Smooth muscle cell (in vitro differentiated cells): ENCODE results near the gene LMAN2L. TPM values are rescaled to one million over a fixed set of nuclear protein-coding genes. Genes with fewer than 3 reads are reported as not detected.

Experiments
- DNase-seq: peaks from one replicate; lab custom pipeline; 2025; ENCODE audit not compliant: unreplicated experiment; lab: John Stamatoyannopoulos, UW
- H2AFZ ChIP-seq: fragments of 200-600 bp; sonication (generic); 2 replicates; pipeline ENCODE4 v1.6.0; 2016; ENCODE audit warnings: antibody characterized with exemption, low read depth, mild to moderate bottlenecking
- H3F3A ChIP-seq: fragments of 200-600 bp; sonication (generic); 2 replicates; pipeline ENCODE4 v1.6.0; 2017; ENCODE audit warnings: antibody characterized with exemption, low read depth
- H3K27ac ChIP-seq: fragments of 200-600 bp; sonication (generic); 2 replicates; pipeline ENCODE4 v1.5.1; 2016; ENCODE audit warnings: low read depth, mild to moderate bottlenecking
- H3K27me3 ChIP-seq: fragments of 200-600 bp; sonication (generic); 2 replicates; pipeline ENCODE4 v1.6.1; 2016; ENCODE audit warnings: low read depth, mild to moderate bottlenecking
- H3K36me3 ChIP-seq: fragments of 200-600 bp; sonication (generic); 2 replicates; pipeline ENCODE4 v1.5.1; 2016; ENCODE audit warnings: low read depth
- H3K4me1 ChIP-seq: fragments of 200-600 bp; sonication (generic); 2 replicates; pipeline ENCODE4 v1.5.1; 2016; ENCODE audit warnings: low read depth
- H3K4me2 ChIP-seq: fragments of 200-600 bp; sonication (generic); 2 replicates; pipeline ENCODE4 v1.6.0; 2016; ENCODE audit warnings: mild to moderate bottlenecking
- H3K4me3 ChIP-seq: fragments of 200-600 bp; sonication (generic); 2 replicates; pipeline ENCODE4 v1.5.1; 2016; ENCODE audit warnings: mild to moderate bottlenecking
- H3K79me2 ChIP-seq: fragments of 200-600 bp; sonication (generic); 2 replicates; pipeline ENCODE4 v1.6.0; 2016; ENCODE audit warnings: low read depth, mild to moderate bottlenecking
- H3K9ac ChIP-seq: fragments of 200-600 bp; sonication (generic); 2 replicates; pipeline ENCODE4 v1.6.0; 2016; ENCODE audit warnings: low read depth
- H3K9me3 ChIP-seq: fragments of 200-600 bp; sonication (generic); replicated peaks from 2 replicates; pipeline ENCODE4 v1.5.1; 2016; ENCODE audit warnings: low read depth
- H4K20me1 ChIP-seq: fragments of 200-600 bp; sonication (generic); 2 replicates; pipeline ENCODE4 v1.6.0; 2016; ENCODE audit warnings: low read depth
- WGBS: methylation state at CpG from one replicate; pipeline ENCODE4 v1.1.7; 2016; ENCODE audit warnings: low lambda C conversion rate; 5-methylcytosine and 5-hydroxymethylcytosine counted together
- polyA plus RNA-seq: library from polyadenylated mRNA; unstranded; fragments of >200 nt; fragmentation: Nextera tagmentation; extraction: Ambion mirVana; gene quantifications from 2 replicates; pipeline ENCODE4 v1.2.1, GENCODE V29; 2016
- total RNA-seq: library from RNA; depleted of rRNA; stranded (reverse); fragments of >200 nt; gene quantifications from 2 replicates; pipeline ENCODE4 v1.2.3, GENCODE V29; 2014
- TF ChIP-seq, protein P1 (sequence below): fragments of 200-600 bp; sonication (generic); IDR thresholded peaks from 2 replicates; pipeline ENCODE4 v1.5.1; 2017; ENCODE audit warnings: borderline replicate concordance, mild to moderate bottlenecking, antibody characterized with exemption; ENCODE audit not compliant: insufficient read depth, poor library complexity, severe bottlenecking

LMAN2L gene
- total and polyA plus RNA-seq, 2 experiments from 2014 or later: 26.2 to 32.9 TPM

DNA sequence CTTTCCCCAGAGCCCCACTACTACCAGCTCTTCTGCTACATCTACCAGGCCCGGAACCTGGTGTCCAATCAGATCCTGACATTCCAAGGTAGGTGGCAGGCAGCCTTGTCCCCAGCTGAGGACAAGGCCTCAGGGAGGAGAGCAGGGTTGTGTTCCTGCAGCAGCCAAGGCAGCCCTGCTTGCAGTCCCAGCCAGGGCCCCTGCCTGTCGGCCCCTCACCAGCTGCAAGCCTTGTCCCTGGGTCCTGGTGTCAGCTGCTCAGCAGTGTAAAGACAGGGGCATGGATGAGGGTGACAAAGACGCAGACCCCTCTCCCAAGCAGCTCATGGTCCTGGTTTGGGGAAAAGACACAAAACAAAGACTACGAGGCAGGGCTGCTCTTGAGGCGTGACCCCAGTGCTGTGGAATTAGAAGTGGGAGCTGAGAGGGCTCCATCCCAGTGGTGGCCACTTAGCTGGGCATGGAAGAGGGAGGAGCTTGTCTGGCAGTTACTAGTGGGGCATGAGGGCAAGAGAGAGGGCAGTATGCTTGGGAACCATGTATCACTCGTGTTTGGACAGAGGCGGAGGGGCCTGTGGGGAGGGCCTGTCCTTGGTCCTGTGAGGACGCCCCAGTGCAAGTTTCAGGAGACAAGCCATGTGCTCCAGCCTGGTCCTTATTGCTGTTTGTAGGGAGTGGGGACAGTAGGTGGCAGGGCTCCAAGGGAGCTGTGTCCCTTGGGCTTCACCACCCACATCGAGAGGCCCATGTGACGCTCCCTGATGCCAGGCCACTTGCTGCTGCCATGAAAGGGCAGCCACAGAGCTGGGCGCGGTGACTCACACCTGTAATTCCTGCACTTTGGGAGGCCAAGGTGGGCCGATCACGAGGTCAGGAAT is 47.5 kb downstream of the LMAN2L start:
- H2AFZ ChIP-seq: no peak overlapping the region
- H3K9me3 ChIP-seq: no peaks in the 10 kb centered on the region

DNA sequence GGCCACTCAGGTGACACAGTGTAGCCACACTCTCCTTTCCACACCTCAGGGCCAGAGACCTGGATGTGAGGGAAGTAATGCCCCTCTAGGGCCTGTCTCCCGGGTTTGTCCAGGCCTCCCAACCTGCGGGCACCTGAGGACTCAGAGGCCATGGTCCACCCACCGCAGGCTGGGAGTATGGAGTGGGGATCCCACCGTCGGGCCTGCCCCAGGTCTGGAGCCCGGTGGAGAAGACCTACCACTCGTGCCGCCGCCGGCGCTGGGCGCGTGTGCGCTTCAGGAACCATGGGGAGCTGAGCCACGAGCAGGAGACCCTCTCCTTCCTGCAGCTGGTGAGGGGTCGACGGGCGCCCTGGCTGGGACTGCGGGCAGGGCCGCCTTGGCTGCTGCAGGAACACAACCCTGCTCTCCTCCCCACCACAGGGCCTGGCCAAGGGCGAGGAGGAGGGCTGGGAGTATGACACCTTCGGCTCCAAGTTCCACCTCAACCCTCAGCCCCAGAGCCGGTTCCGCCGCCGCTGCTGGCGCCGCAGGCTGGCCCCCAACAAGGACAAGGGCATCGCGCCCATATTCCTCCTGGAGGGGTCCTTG is 48.7 kb downstream of the LMAN2L start:
- no peaks in the 10 kb centered on the region for H3K9me3 ChIP-seq
- H3K9ac ChIP-seq: no peak overlapping the region
- TF ChIP-seq, protein P1, sequence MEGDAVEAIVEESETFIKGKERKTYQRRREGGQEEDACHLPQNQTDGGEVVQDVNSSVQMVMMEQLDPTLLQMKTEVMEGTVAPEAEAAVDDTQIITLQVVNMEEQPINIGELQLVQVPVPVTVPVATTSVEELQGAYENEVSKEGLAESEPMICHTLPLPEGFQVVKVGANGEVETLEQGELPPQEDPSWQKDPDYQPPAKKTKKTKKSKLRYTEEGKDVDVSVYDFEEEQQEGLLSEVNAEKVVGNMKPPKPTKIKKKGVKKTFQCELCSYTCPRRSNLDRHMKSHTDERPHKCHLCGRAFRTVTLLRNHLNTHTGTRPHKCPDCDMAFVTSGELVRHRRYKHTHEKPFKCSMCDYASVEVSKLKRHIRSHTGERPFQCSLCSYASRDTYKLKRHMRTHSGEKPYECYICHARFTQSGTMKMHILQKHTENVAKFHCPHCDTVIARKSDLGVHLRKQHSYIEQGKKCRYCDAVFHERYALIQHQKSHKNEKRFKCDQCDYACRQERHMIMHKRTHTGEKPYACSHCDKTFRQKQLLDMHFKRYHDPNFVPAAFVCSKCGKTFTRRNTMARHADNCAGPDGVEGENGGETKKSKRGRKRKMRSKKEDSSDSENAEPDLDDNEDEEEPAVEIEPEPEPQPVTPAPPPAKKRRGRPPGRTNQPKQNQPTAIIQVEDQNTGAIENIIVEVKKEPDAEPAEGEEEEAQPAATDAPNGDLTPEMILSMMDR: no peak
- DNase-seq: no peak
- no peaks in the 10 kb centered on the region for H3F3A ChIP-seq
- WGBS: 96% methylated on average over 30 of the region's 30 CpGs
- no peak overlapping the region for H3K27ac ChIP-seq
- H2AFZ ChIP-seq: no peak overlapping the region
- H3K36me3 ChIP-seq: no peaks in the 10 kb centered on the region
- no peak overlapping the region for H3K4me3 ChIP-seq
- H3K4me1 ChIP-seq: no peaks in the 10 kb centered on the region
- no peak overlapping the region for H3K4me2 ChIP-seq
- H3K79me2 ChIP-seq: no peaks in the 10 kb centered on the region
- no peaks in the 10 kb centered on the region for H3K27me3 ChIP-seq
- no peaks in the 10 kb centered on the region for H4K20me1 ChIP-seq

More for the DNA sequence above, 47.5 kb downstream of the LMAN2L start:
- Histone ChIP-seq H3K27ac (no peak overlapping the region), H3K36me3 (no peaks in the 10 kb centered on the region), H3K79me2 (no peaks in the 10 kb centered on the region), H3K27me3 (no peaks in the 10 kb centered on the region), H3K4me2 (no peak overlapping the region), H4K20me1 (no peaks in the 10 kb centered on the region), H3F3A (no peaks in the 10 kb centered on the region), H3K4me3 (no peak overlapping the region), H3K9ac (no peak overlapping the region), H3K4me1 (no peaks in the 10 kb centered on the region)
- TF ChIP-seq, protein P1: no peak
- no peak for DNase-seq
- WGBS: 97% methylated on average over 14 of the region's 14 CpGs

DNA sequence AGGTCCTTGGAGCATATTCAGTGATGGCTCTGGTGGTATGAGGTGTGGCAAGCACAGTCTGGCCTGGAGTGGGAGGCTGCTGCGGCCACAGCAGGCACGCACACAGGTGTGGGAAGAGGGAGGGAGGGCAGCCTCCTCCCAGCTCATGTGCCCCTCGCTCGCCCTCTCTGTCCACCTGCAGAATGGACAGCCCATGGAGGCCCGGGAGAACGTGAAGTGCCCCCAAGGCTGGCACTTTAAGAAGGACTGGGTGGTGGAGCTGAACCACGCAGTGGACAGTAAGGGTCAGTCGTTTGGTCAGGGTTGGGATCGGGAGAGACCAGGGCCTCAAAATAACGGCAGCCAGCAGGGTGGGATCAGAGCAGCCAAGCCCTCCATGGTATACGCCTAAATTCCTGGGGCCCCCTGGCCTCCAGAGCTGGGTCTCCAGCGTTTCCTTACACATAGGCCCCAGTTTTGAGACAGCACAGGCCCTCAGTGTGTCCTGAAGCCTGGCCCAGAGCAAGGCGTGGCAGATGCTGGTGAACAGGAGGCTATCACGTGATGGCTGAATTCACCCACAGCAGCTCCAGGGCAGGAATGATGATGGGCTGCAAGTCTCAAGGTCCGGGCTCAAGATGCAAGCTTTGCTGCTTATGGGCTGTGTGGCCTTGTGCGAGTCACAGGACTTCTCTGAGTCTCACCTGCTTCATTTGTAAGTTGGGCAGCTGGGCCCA is 49.4 kb downstream of the LMAN2L start:
- no peak overlapping the region for H3K9ac ChIP-seq
- no peaks in the 10 kb centered on the region for H4K20me1 ChIP-seq
- H2AFZ ChIP-seq: no peak overlapping the region
- H3K36me3 ChIP-seq: no peaks in the 10 kb centered on the region
- WGBS: 91% methylated on average over 16 of the region's 16 CpGs
- H3K9me3 ChIP-seq: no peaks in the 10 kb centered on the region
- H3F3A ChIP-seq: no peaks in the 10 kb centered on the region
- no peak overlapping the region for H3K4me3 ChIP-seq
- no peaks in the 10 kb centered on the region for H3K4me1 ChIP-seq
- TF ChIP-seq, protein P1: no peak
- no peaks in the 10 kb centered on the region for H3K27me3 ChIP-seq
- no peak for DNase-seq
- no peaks in the 10 kb centered on the region for H3K79me2 ChIP-seq
- H3K27ac ChIP-seq: no peak overlapping the region
- H3K4me2 ChIP-seq: no peak overlapping the region
